Activated gamma-delta T cell treated with Interleukin-2 at 50 U/mL for 16 hours (primary cell): ENCODE data around the gene MAP2K3.

Experiments used
- DNase-seq: peaks from one replicate; pipeline ENCODE4 v3.0.0-alpha.2; 2020

MAP2K3 gene

GRCh38 chr17:21252796-21253645, 31.5 kb upstream of the MAP2K3 start, which contains the start of gene NATD1:
TSS of gene NATD1 (minus strand) at chr17:21253410. CDS start at chr17:21253264, 146 bp downstream.
- DNase-seq: peak; percentile 75

DNA sequence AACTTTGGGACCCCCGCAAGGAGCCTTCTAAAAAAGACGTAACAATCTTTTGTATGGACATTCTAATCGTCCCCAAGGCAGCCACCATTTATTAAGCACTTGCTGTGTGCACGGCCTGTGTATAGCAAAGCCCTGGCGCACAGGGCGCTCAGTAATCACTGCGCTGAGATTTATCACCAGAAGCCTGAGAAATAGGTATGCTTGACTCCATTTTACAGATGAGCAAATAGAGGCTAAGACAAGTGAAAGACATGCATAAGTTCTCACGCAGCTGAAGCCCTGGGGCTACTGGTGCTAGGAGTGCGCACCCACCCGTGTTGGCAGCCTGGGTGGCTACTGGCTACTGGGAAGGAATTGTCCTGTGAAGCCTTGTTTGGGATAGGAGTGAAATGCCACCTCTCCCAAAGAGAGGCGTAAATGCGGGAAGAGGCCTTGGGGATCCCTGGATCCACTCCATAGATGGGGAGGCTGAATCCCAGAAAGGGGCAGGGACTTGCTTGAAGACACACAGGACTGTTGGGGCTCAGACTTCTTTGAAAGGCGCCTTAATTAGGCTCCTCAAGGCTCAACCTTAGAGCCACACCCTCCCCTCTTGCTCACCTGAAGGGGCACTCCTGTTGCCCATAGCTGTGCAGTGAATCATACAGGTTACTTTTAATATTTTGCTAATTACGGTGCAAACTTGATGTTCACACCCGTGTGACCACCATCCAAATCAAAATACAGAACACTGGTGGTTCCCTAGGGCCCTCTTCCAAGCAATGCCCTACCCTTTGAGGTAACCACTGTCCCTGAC, 30.7 kb upstream of the MAP2K3 start:
- no peak for DNase-seq

GRCh38 chr17:21258593-21258992, 25.9 kb upstream of the MAP2K3 start:
- no peak for DNase-seq

DNA sequence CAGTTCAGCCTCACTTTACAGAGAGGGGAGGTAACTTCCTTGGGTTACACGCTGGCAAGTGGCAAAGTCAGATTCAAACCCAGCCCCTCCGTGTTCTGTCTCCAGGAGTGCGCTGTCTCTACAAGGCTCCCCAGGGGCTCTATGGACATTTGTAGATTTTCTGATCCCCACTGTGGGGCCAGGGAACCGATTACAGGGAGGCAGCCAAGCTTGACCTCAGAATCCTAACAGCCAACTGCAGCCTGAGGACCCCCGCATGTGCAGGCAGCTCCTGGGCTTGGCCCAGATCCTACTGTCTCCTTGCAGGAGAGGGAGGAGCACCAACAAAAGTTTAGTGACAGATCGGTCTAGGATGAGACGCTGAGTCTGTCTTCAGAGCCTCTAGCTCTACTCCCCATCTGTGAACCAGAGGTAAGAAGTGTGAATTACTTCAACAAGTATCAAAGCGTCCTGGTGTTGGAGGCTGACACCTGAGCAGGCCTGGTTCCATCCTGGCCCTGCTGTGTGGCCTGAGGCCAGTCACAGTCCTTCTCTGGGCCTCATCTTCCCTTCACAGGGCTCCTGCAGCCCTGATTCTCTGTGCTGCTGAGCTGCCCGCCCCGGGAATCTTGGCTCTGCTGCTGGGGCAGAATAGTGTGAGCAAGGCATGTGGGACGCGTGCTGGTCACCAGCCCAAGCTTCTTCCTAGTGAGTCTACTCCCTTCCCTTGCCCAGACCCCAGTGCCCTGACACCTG, 22.1 kb upstream of the MAP2K3 start:
- no peak for DNase-seq

- DNase-seq: no peak
Observed at GRCh38 chr17:21263376-21263775, 21.1 kb upstream of the MAP2K3 start.

- no peak for DNase-seq
Observed at GRCh38 chr17:21268596-21269188, 15.8 kb upstream of the MAP2K3 start.

- DNase-seq: no peak
Observed at GRCh38 chr17:21269394-21269793, 15.1 kb upstream of the MAP2K3 start.

- no peak for DNase-seq
Observed at GRCh38 chr17:21271454-21272183, 12.9 kb upstream of the MAP2K3 start.

GRCh38 chr17:21272250-21272649, 12.3 kb upstream of the MAP2K3 start:
- no peak for DNase-seq

DNA sequence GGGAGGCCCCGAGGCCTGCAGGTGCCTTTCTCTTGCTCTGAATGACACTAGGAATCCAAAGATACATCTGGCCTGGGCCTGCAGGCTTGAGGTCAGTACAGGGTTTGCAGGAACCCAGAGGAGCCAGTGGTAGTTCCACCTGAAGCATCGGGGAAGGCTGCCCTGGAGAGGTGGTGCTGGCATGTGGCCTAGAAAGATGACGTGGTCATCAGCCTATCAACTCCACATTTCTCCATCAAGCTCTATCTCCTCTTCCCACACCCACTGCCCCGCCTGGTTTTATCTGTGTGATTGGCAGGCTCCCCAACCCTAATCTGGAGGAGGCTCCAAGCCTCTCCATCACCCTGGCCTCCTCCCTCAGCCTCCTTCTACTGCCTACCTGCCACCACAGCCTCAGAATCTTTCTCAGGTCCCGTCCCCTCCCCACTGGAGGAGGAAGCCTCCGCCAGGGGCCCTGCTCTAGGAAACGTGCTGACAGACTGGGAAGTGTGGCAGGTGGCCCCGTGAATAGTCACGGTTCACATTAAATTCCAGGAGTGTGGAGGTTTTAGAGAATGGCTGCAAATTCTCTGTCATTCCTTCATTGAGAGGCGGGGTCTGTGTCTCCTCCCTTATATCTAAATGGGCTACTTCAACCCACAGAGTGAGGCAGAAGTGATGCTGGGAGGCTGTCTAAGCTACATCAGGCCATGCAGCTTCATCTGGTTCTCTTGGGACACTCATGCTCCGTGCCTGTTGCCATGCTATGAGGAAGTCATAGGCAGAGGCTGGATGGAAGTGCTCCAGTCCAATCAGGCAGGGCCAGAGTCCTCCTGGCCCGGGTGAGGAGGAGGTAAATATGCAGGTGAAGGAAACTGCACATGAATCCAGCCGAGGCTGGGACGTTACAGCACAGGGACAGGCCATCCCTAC, 11.4 kb upstream of the MAP2K3 start:
- DNase-seq: no peak

DNA sequence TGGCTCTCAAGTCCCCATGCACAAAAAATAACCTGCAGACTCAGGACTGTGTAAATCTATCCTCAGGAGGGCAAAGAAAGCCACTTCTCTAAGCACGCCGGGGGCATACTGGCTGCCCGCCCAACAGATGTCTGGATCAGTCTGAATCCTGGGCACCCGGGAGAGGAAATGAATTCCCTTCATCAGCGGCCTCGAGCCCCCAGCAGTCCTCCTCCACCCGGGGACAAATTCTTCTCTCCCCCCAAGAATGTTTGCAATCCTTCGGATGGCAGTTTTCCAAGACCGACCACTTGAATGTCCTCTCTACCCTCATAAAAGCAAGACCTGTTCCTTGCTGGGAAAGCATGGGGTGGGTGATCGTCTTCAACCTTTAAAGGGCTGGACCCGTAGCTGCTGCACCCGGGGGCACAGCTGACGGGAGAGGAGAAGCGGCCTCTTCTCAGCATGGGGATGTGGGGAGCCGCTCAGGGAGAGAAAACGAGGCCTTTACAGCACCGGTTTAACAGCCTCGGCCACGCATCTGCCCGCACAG, 9.4 kb upstream of the MAP2K3 start:
- DNase-seq: no peak

DNA sequence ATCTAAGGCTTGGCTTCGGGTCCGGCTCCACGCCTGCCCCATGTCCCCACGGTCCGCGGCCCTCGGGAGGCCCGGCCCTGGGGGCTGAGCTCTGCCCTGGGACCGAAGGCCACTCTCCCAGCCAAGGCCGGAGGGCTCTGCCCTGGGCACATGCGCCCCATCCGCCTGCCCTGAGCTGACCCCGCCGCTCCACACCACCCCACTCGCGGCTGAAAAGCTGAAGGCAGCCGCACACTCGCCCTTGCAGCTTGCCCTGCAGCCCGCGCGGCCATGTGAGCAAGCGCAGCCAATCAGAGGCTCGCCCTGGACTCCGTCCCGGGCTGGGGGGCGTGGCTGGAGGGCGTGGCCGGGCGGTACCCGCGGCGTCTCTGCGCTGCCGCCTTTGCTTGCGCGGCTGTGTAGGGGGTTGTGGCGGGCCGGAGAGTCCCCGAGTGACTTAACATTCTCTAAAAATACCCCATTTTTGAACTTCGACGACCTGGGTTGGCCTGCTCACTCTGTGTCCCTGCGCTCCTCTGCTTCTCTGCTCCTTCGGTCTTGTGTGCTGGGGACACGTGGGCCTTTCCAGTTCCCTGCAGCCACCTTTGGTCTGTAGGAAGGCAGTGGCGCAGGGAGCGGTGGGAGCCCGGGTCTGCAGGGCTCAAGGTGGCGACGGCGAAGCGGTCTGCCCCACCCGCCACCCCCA, 8.8 kb upstream of the MAP2K3 start:
- peak; percentile 95 for DNase-seq

DNA sequence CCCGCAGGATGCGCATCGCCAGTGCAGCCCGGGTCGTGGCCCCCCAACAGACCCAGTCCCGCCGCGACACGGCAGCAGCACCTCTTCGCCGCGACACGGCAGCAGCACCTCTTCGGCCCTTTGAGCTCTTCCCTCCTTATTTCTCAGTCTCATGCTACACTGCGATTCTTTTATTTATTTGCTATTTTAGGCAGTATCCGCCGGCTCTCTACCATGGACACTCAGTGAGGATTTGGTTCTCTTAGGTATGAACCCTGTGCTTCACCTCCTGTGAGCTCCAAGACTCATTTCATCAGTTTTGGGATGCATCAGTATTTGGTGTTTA, 8.3 kb upstream of the MAP2K3 start:
- DNase-seq: no peak

DNA sequence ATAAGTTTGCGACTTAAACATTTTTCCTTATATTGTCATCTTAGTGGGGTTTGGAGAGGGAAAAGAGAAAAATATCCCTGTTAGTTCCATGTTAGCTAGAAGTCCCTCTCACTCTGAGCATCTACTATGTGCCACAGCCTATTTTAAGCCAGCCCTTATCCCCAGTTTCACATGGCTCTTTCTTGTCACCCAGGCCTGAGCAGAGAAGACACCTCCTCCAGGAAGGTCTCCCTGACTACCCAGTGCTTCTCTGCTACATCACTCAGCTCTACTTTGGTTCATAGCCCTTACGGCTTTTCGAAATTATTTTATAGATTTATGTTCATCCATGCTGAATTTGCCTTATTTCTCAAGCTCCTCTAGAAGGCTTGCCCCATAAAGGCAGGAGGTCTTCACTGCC, 7.2 kb upstream of the MAP2K3 start:
- no peak for DNase-seq

DNA sequence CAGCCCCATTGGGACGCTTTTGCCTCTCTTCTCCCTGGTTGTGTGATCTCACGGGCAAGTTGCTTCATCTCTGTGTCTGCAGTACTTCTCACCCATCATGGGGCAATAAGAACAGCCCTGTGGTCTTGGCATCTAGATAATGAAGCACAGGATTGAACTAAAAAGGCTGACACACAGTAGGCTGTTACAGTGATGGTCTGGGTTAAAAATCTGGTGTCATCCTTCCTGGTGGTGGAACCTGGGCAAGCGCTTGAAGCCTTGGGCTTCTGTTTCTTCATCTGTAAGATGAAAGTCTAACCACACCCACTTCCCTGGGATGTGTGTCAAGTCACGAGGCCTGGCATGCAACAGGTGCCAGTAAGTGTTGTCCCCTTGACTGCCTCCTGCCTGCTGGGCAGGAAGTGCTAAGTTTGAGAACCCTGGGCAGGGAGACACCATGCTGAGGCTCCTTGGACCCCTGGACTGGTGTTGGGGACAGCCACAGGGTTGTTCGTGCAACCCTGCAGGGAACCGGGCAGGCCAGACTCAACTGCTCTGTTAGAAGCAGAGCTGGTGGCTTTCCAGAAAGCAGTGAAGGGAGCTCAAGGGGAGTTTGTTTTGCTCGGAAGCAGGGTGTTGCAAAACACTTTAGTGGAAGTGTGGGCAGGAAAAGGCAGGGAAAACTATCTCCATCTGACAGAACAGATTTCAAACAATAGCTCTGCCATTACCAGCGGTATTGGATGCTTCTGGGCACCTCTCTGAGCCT, 5.9 kb upstream of the MAP2K3 start:
- DNase-seq: no peak

DNA sequence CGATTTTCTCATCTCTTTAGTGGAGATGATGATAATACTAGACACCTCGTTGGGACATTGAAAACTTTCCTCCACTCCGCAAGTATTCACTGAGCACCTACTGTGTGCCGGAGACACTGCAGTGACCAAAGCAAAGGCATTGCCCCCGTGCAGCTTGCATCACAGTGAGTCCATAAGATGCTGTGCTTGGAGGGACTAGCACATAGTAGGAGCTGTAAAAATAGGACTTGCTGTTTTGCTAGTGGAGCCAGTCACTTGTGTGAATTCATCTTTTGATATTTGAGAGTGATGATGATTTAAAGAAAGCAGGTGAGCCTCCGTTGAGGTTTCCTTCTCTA, 5.3 kb upstream of the MAP2K3 start:
- DNase-seq: no peak

- no peak for DNase-seq
Observed at GRCh38 chr17:21279582-21279981, 4.9 kb upstream of the MAP2K3 start.

DNA sequence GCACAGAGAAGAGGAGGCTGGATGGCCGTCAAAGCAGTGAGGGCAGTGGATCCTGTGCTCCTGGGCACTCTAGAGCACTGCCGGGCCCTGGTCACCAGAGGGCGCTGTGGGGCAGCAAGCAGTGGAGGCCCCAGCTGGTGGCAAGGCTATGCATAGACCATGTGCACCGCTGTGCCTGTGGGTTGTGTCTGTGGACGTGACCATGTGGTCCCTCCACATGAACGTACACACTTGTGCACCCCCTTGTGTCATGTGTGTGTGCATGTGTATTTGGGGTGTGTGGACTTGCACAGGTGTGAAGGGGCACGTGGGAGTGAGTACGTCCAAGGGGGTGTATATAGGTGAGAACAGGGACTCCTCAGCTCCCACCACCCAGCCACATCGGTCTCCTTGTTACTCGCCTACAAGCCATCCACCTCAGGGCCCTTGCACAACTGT, 4.4 kb upstream of the MAP2K3 start:
- peak; percentile 89 for DNase-seq

GRCh38 chr17:21282231-21282630, 2.3 kb upstream of the MAP2K3 start:
- DNase-seq: no peak

DNA sequence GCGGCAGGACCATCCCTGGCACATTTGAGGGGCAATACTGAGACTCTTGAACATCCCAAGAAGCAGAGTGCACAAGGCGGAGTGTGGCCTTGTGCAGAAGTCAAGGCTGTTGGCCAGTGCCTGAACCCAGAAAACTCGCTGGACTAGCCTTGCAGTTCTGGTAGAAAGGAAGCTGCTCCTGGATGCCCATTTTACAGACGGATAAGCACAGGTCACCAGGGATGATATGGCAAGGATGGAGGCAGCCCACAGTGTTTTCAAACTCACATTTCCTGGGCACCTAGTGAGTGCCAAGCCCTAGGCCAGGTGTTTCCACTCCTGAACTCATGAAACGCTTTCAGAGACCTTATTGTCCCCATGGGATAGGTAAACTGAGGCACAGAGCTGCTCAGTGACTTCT, 1.7 kb upstream of the MAP2K3 start:
- DNase-seq: no peak
